Measurements from ENCODE around the gene NHSL2. TPM values are rescaled to one million over a fixed set of nuclear protein-coding genes. Genes with fewer than 3 reads are reported as not detected.

The NHSL2 gene
- total and polyA plus RNA-seq, 2 of the 13 experiments (the other 11 are each of a cell fraction or from before 2014, with no cell fraction given) = not detected

DNA sequence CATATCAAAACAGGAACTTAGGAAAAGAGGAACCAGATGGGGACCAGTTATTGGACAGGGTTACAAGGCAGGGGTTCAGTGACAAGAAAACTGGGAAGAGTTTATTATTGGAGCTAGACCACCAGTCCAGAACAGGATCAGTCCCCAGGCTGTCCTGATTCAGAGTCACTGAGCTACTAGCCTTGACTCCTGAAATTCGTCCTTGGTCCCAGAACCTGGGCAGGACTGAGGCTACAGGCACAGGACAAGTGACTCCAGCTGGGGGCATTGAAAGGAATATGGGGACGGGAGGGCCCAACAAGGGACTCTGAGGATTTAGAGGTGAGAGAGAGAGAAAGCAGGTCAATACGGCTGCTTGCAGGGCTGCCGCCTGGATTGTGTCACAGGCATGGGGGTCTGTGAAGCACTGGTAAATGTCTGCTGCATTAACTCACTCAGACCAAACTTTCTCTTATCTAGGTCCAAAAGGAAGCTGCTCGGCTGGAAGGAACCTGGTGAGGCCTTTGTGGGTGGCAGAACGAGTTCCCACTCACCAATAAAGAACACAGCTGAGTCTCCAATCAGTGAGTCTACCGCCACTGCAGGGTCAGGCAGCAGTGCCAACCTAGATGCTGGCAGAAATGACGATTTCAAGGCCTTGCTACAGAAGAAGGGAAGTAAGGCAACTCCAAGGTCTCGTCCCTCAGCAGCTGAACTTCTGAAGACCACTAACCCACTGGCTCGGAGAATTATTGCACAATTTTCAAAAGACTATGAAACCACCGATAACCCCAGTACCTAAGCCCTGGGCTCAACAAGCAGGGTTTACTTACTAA is 232.4 kb downstream of the NHSL2 start:
- Histone ChIP-seq H3K4me1 (ENCODE audit: insufficient read depth, low read length) (no peaks in the 10 kb centered on the region), H4K20me1 (ENCODE audit: insufficient read depth, low read length) (no peaks in the 10 kb centered on the region), H3K4me3 (replicated peaks in 1 of 3; ENCODE audit: insufficient read depth in 1 of 3, low read depth in 2 of 3, low read length in 3 of 3) (no peak overlapping the region), H3K79me2 (ENCODE audit: insufficient read depth, low read length) (no peaks in the 10 kb centered on the region), H3K9ac (ENCODE audit: insufficient read depth, low read depth, low read length) (no peak overlapping the region), H3K36me3 (replicated peaks in 1 of 2; ENCODE audit: control insufficient read depth in 1 of 2, insufficient read depth in 2 of 2, low read length in 2 of 2) (no peaks in the 10 kb centered on the region), H3K27ac (ENCODE audit: extremely low read length, insufficient read depth, low read length) (no peak overlapping the region), H3K4me2 (ENCODE audit: low read depth, low read length) (no peak overlapping the region), H2AFZ (ENCODE audit: low read length) (no peak overlapping the region), H3K27me3 (ENCODE audit: control insufficient read depth in 1 of 2, insufficient read depth in 2 of 2, low read length in 2 of 2) (no peaks in the 10 kb centered on the region), H3K9me3 (ENCODE audit: low read length) (no peaks in the 10 kb centered on the region)
- DNase-seq (ENCODE audit: low spot score) = no peak
- POLR2A ChIA-PET = no interaction called here
- 0% methylated on average over 5 of the region's 11 CpGs for WGBS (ENCODE audit: low lambda C conversion rate)
- CTCF ChIA-PET (ENCODE audit: low intra/inter-chr PET ratio, low total read pairs) = no interaction called here
- FAIRE-seq = no peak
- intact Hi-C loops (cut with micrococcal nuclease; ENCODE audit: unreplicated experiment) (no loop called here), in situ Hi-C loops (cut with HindIII; ENCODE audit: extremely low pct_ligation_motif_present, low pct_unique_long_range_greater_than_20kb) (no loop called here)
- no TSS peak for BruUV-seq (replicated peaks)
- no peak for TF ChIP-seq ZMAT3 (CRISPR knock-in tag; conservative IDR thresholded peaks at IDR 0.05)
- ATAC-seq = no peak

- ATAC-seq (no peak), FAIRE-seq (no peak), DNase-seq (ENCODE audit: low spot score) (no peak)
- ChIA-PET CTCF (ENCODE audit: low intra/inter-chr PET ratio, low total read pairs) (no interaction called here), POLR2A (no interaction called here)
- H3K79me2 ChIP-seq (ENCODE audit: insufficient read depth, low read length) = no peaks in the 10 kb centered on the region
- H3K4me2 ChIP-seq (ENCODE audit: low read depth, low read length) = no peak overlapping the region
- in situ Hi-C loops (cut with HindIII; ENCODE audit: extremely low pct_ligation_motif_present, low pct_unique_long_range_greater_than_20kb) = no loop called here
- no peaks in the 10 kb centered on the region for H3K9me3 ChIP-seq (ENCODE audit: low read length)
- no peak for TF ChIP-seq SCMH1 (CRISPR knock-in tag; IDR thresholded peaks at IDR 0.05; ENCODE audit: borderline replicate concordance)
- no peaks in the 10 kb centered on the region for H4K20me1 ChIP-seq (ENCODE audit: insufficient read depth, low read length)
- no peaks in the 10 kb centered on the region for H3K4me1 ChIP-seq (ENCODE audit: insufficient read depth, low read length)
- H3K36me3 ChIP-seq (replicated peaks in 1 of 2; ENCODE audit: control insufficient read depth in 1 of 2, insufficient read depth in 2 of 2, low read length in 2 of 2) = no peaks in the 10 kb centered on the region
- WGBS (ENCODE audit: low lambda C conversion rate) = 0% methylated on average over 2 of the region's 2 CpGs
- H3K27me3 ChIP-seq (ENCODE audit: control insufficient read depth in 1 of 2, insufficient read depth in 2 of 2, low read length in 2 of 2) = no peaks in the 10 kb centered on the region
- H3K4me3 ChIP-seq (replicated peaks in 1 of 3; ENCODE audit: insufficient read depth in 1 of 3, low read depth in 2 of 3, low read length in 3 of 3) = no peak overlapping the region
- intact Hi-C loops (cut with micrococcal nuclease; ENCODE audit: unreplicated experiment) = no loop called here
- no peak overlapping the region for H3K27ac ChIP-seq (ENCODE audit: extremely low read length, insufficient read depth, low read length)
- BruUV-seq (replicated peaks) = no TSS peak
- H2AFZ ChIP-seq (ENCODE audit: low read length) = no peak overlapping the region
- H3K9ac ChIP-seq (ENCODE audit: insufficient read depth, low read depth, low read length) = no peak overlapping the region
Measured at GRCh38 chrX:72143609-72143907, 232.9 kb downstream of the NHSL2 start.

All from HepG2 (cell line).